Neural crest cell (in vitro differentiated cells): ENCODE data around the gene EIF4G3. TPM values are rescaled to one million over a fixed set of nuclear protein-coding genes. Genes with fewer than 3 reads are reported as not detected.

ENCODE experiments used
- DNase-seq: peaks from one replicate; pipeline ENCODE4 v3.0.0; 2021; ENCODE audit warnings: low read depth, mixed read lengths, low spot score
- H3K27ac Mint-ChIP-seq: one replicate; pipeline ENCODE4 v1.8.0; 2021; ENCODE audit warnings: mild to moderate bottlenecking, mixed read lengths; ENCODE audit not compliant: unreplicated experiment
- H3K27me3 Mint-ChIP-seq: 2 replicates; pipeline ENCODE4 v1.8.0; 2021; ENCODE audit warnings: low read depth, mild to moderate bottlenecking, mixed read lengths
- H3K36me3 Mint-ChIP-seq: 2 replicates; pipeline ENCODE4 v1.8.0; 2021; ENCODE audit warnings: low read depth, mild to moderate bottlenecking, mixed read lengths
- H3K4me1 Mint-ChIP-seq: 2 replicates; pipeline ENCODE4 v1.8.0; 2021; ENCODE audit warnings: mixed read lengths
- H3K4me3 Mint-ChIP-seq: one replicate; pipeline ENCODE4 v1.8.0; 2021; ENCODE audit warnings: mild to moderate bottlenecking, mixed read lengths
- H3K9me3 Mint-ChIP-seq: 2 replicates; pipeline ENCODE4 v1.8.0; 2021; ENCODE audit warnings: mixed read lengths
- CTCF ChIP-seq: fragments of 200-600 bp; sonication (generic); conservative IDR thresholded peaks from 2 replicates; pipeline ENCODE4 v1.5.0; 2021; ENCODE audit warnings: antibody characterized with exemption, mild to moderate bottlenecking
- total RNA-seq: library from RNA; stranded (reverse); gene quantifications from 2 replicates; pipeline ENCODE4 v1.2.1, GENCODE V29; 2021

Gene EIF4G3
- total RNA-seq, 1 donor from 2014 or later = 97.5 TPM

GRCh38 chr1:20787840-20788795 is 388.6 kb downstream of the EIF4G3 start:
- H3K27ac Mint-ChIP-seq = peak overlapping the region; percentile 96
- peak overlapping the region; percentile 97 for H3K4me3 Mint-ChIP-seq
- peaks cover 28% of the 10 kb centered on the region for H3K4me1 Mint-ChIP-seq
- no peaks in the 10 kb centered on the region for H3K36me3 Mint-ChIP-seq
- H3K9me3 Mint-ChIP-seq = no peaks in the 10 kb centered on the region
- TF ChIP-seq CTCF = no peak
- H3K27me3 Mint-ChIP-seq = peaks cover 3% of the 10 kb centered on the region
- DNase-seq = no peak

GRCh38 chr1:20787029-20787839 is 389.5 kb downstream of the EIF4G3 start, which contains the start of gene HP1BP3:
Gene HP1BP3, minus strand, starts transcription at chr1:20787307. Its CDS starts 6,867 bp downstream, at chr1:20780440.
- Mint-ChIP-seq H3K27me3 (peaks cover 3% of the 10 kb centered on the region), H3K27ac (peak within 1 kb of the TSS; percentile 99), H3K4me1 (peaks cover 28% of the 10 kb centered on the region), H3K36me3 (no peaks in the 10 kb centered on the region), H3K4me3 (peak within 1 kb of the TSS; percentile 99), H3K9me3 (no peaks in the 10 kb centered on the region)
- TF ChIP-seq CTCF = no peak
- peak; percentile 71 for DNase-seq

GRCh38 chr1:20786253-20787028 is 390.3 kb downstream of the EIF4G3 start:
- peak overlapping the region; percentile 99 for H3K4me3 Mint-ChIP-seq
- DNase-seq = peak; percentile 96
- H3K4me1 Mint-ChIP-seq = peaks cover 28% of the 10 kb centered on the region
- no peaks in the 10 kb centered on the region for H3K36me3 Mint-ChIP-seq
- peak overlapping the region; percentile 99 for H3K27ac Mint-ChIP-seq
- H3K27me3 Mint-ChIP-seq = peaks cover 3% of the 10 kb centered on the region
- no peaks in the 10 kb centered on the region for H3K9me3 Mint-ChIP-seq
- TF ChIP-seq CTCF = no peak

- TF ChIP-seq CTCF = no peak
- DNase-seq = peak; percentile 3
- Mint-ChIP-seq H3K9me3 (no peaks in the 10 kb centered on the region), H3K27me3 (peaks cover 3% of the 10 kb centered on the region), H3K27ac (peak overlapping the region; percentile 99), H3K4me3 (peak overlapping the region; percentile 99), H3K36me3 (no peaks in the 10 kb centered on the region), H3K4me1 (peaks cover 33% of the 10 kb centered on the region)
These were observed 390.8 kb downstream of the EIF4G3 start for GRCh38 chr1:20785907-20786252.

- Mint-ChIP-seq H3K36me3 (peaks cover 5% of the 10 kb centered on the region), H3K4me1 (peaks cover 9% of the 10 kb centered on the region), H3K4me3 (no peak overlapping the region), H3K27me3 (no peaks in the 10 kb centered on the region), H3K27ac (no peak overlapping the region), H3K9me3 (no peaks in the 10 kb centered on the region)
- DNase-seq = no peak
- TF ChIP-seq CTCF = no peak
These were observed 401.0 kb downstream of the EIF4G3 start for GRCh38 chr1:20775700-20776099.
